ENCODE results near the gene PLEKHN1. TPM values are rescaled to one million over a fixed set of nuclear protein-coding genes. Genes with fewer than 3 reads are reported as not detected.

PLEKHN1 gene
- total RNA-seq, 1 donor from 2014 or later, result 6.4 TPM

GRCh38 chr1:981491-981954, 15.2 kb downstream of the PLEKHN1 start:
- TF ChIP-seq CTCF (conservative IDR thresholded peaks at IDR 0.05), result no peak
- DNase-seq (ENCODE audit: extremely low spot score, unreplicated experiment), result no peak
- Mint-ChIP-seq H3K36me3 (no peaks in the 10 kb centered on the region), H3K4me3 (no peak overlapping the region), H3K27ac (no peak overlapping the region), H3K9me3 (no peaks in the 10 kb centered on the region), H3K27me3 (peaks cover 33% of the 10 kb centered on the region), H3K4me1 (ENCODE audit: unreplicated experiment) (no peaks in the 10 kb centered on the region)

GRCh38 chr1:981955-982558, 15.8 kb downstream of the PLEKHN1 start, which contains the start of gene PERM1:
Gene PERM1 (minus strand): TSS chr1:982093. CDS start chr1:981029, 1,064 bp downstream.
- Mint-ChIP-seq H3K4me3 (no peak within 1 kb of the TSS), H3K27ac (no peak within 1 kb of the TSS)
- DNase-seq (ENCODE audit: extremely low spot score, unreplicated experiment), result no peak

GRCh38 chr1:982765-983436, 16.6 kb downstream of the PLEKHN1 start:
- no peak for TF ChIP-seq CTCF (conservative IDR thresholded peaks at IDR 0.05)
- Mint-ChIP-seq H3K4me3 (no peak overlapping the region), H3K4me1 (ENCODE audit: unreplicated experiment) (no peaks in the 10 kb centered on the region), H3K36me3 (no peaks in the 10 kb centered on the region), H3K9me3 (no peaks in the 10 kb centered on the region), H3K27me3 (peaks cover 37% of the 10 kb centered on the region), H3K27ac (no peak overlapping the region)
- DNase-seq (ENCODE audit: extremely low spot score, unreplicated experiment), result no peak

More at GRCh38 chr1:981955-982558, 15.8 kb downstream of the PLEKHN1 start, which contains the start of gene PERM1:
- Mint-ChIP-seq H3K4me1 (ENCODE audit: unreplicated experiment) (no peaks in the 10 kb centered on the region), H3K27me3 (peaks cover 33% of the 10 kb centered on the region), H3K36me3 (no peaks in the 10 kb centered on the region), H3K9me3 (no peaks in the 10 kb centered on the region)
- no peak for TF ChIP-seq CTCF (conservative IDR thresholded peaks at IDR 0.05)

GRCh38 chr1:983798-984475, 17.7 kb downstream of the PLEKHN1 start:
- Mint-ChIP-seq H3K36me3 (no peaks in the 10 kb centered on the region), H3K4me3 (no peak overlapping the region), H3K9me3 (no peaks in the 10 kb centered on the region), H3K27ac (no peak overlapping the region), H3K27me3 (peaks cover 47% of the 10 kb centered on the region), H3K4me1 (ENCODE audit: unreplicated experiment) (no peaks in the 10 kb centered on the region)
- no peak for DNase-seq (ENCODE audit: extremely low spot score, unreplicated experiment)
- peak; percentile 96 for TF ChIP-seq CTCF (conservative IDR thresholded peaks at IDR 0.05)

- no peaks in the 10 kb centered on the region for H3K9me3 Mint-ChIP-seq
- no peaks in the 10 kb centered on the region for H3K4me1 Mint-ChIP-seq (ENCODE audit: unreplicated experiment)
- H3K27me3 Mint-ChIP-seq, result peaks cover 52% of the 10 kb centered on the region
These were observed 18.2 kb downstream of the PLEKHN1 start for GRCh38 chr1:984476-984814.

More at GRCh38 chr1:984476-984814, 18.2 kb downstream of the PLEKHN1 start:
- Mint-ChIP-seq H3K27ac (no peak overlapping the region), H3K36me3 (no peaks in the 10 kb centered on the region), H3K4me3 (no peak overlapping the region)
- TF ChIP-seq CTCF (conservative IDR thresholded peaks at IDR 0.05), result peak; percentile 60
- DNase-seq (ENCODE audit: extremely low spot score, unreplicated experiment), result no peak
